NCI-H774 (cell line): ENCODE results near the gene AXIN2.

ENCODE experiments used
- DNase-seq: peaks from one replicate; lab custom pipeline; 2025; lab: John Stamatoyannopoulos, UW

Gene AXIN2

GRCh38 chr17:65584604-65585521 is 23.4 kb upstream of the AXIN2 start:
- DNase-seq, result no peak

- DNase-seq, result no peak
Observed at GRCh38 chr17:65583921-65584603, 22.6 kb upstream of the AXIN2 start.

- DNase-seq, result no peak
Observed at GRCh38 chr17:65576939-65577338, 15.5 kb upstream of the AXIN2 start.

- no peak for DNase-seq
Observed at GRCh38 chr17:65573282-65573602, 11.8 kb upstream of the AXIN2 start.

- no peak for DNase-seq
Observed at GRCh38 chr17:65572581-65573281, 11.3 kb upstream of the AXIN2 start.

GRCh38 chr17:65572186-65572580 is 10.7 kb upstream of the AXIN2 start:
- no peak for DNase-seq

- no peak for DNase-seq
Observed at GRCh38 chr17:65568918-65569317, 7.5 kb upstream of the AXIN2 start.

GRCh38 chr17:65567566-65567965 is 6.1 kb upstream of the AXIN2 start:
- DNase-seq, result no peak

GRCh38 chr17:65565559-65565958 is 4.1 kb upstream of the AXIN2 start:
- DNase-seq, result no peak

- DNase-seq, result peak; percentile 71
Observed at GRCh38 chr17:65564793-65565192, 3.3 kb upstream of the AXIN2 start.

GRCh38 chr17:65562206-65562531 is 721 bp upstream of the AXIN2 start:
- no peak for DNase-seq

- peak; percentile 80 for DNase-seq
Observed at GRCh38 chr17:65560628-65561451, 608 bp downstream of the AXIN2 start.

- DNase-seq, result no peak
Observed at GRCh38 chr17:65559804-65560627, 1.4 kb downstream of the AXIN2 start.

GRCh38 chr17:65559461-65559803 is 2.0 kb downstream of the AXIN2 start:
- no peak for DNase-seq

GRCh38 chr17:65558683-65559460 is 2.6 kb downstream of the AXIN2 start:
- DNase-seq, result no peak

- DNase-seq, result no peak
Observed at GRCh38 chr17:65558311-65558682, 3.2 kb downstream of the AXIN2 start.

- DNase-seq, result no peak
Observed at GRCh38 chr17:65557349-65558310, 3.8 kb downstream of the AXIN2 start.

- DNase-seq, result no peak
Observed at GRCh38 chr17:65556910-65557348, 4.5 kb downstream of the AXIN2 start.
